Smooth muscle cell (in vitro differentiated cells): ENCODE results near the gene GJB6. TPM values are rescaled to one million over a fixed set of nuclear protein-coding genes. Genes with fewer than 3 reads are reported as not detected.

Experiments
- DNase-seq: peaks from one replicate; lab custom pipeline; 2025; ENCODE audit not compliant: unreplicated experiment; lab: John Stamatoyannopoulos, UW
- H2AFZ ChIP-seq: fragments of 200-600 bp; sonication (generic); 2 replicates; pipeline ENCODE4 v1.6.0; 2016; ENCODE audit warnings: antibody characterized with exemption, low read depth, mild to moderate bottlenecking
- H3F3A ChIP-seq: fragments of 200-600 bp; sonication (generic); 2 replicates; pipeline ENCODE4 v1.6.0; 2017; ENCODE audit warnings: antibody characterized with exemption, low read depth
- H3K27ac ChIP-seq: fragments of 200-600 bp; sonication (generic); 2 replicates; pipeline ENCODE4 v1.5.1; 2016; ENCODE audit warnings: low read depth, mild to moderate bottlenecking
- H3K27me3 ChIP-seq: fragments of 200-600 bp; sonication (generic); 2 replicates; pipeline ENCODE4 v1.6.1; 2016; ENCODE audit warnings: low read depth, mild to moderate bottlenecking
- H3K36me3 ChIP-seq: fragments of 200-600 bp; sonication (generic); 2 replicates; pipeline ENCODE4 v1.5.1; 2016; ENCODE audit warnings: low read depth
- H3K4me1 ChIP-seq: fragments of 200-600 bp; sonication (generic); 2 replicates; pipeline ENCODE4 v1.5.1; 2016; ENCODE audit warnings: low read depth
- H3K4me2 ChIP-seq: fragments of 200-600 bp; sonication (generic); 2 replicates; pipeline ENCODE4 v1.6.0; 2016; ENCODE audit warnings: mild to moderate bottlenecking
- H3K4me3 ChIP-seq: fragments of 200-600 bp; sonication (generic); 2 replicates; pipeline ENCODE4 v1.5.1; 2016; ENCODE audit warnings: mild to moderate bottlenecking
- H3K79me2 ChIP-seq: fragments of 200-600 bp; sonication (generic); 2 replicates; pipeline ENCODE4 v1.6.0; 2016; ENCODE audit warnings: low read depth, mild to moderate bottlenecking
- H3K9ac ChIP-seq: fragments of 200-600 bp; sonication (generic); 2 replicates; pipeline ENCODE4 v1.6.0; 2016; ENCODE audit warnings: low read depth
- H3K9me3 ChIP-seq: fragments of 200-600 bp; sonication (generic); replicated peaks from 2 replicates; pipeline ENCODE4 v1.5.1; 2016; ENCODE audit warnings: low read depth
- H4K20me1 ChIP-seq: fragments of 200-600 bp; sonication (generic); 2 replicates; pipeline ENCODE4 v1.6.0; 2016; ENCODE audit warnings: low read depth
- CTCF ChIP-seq: fragments of 200-600 bp; sonication (generic); IDR thresholded peaks from 2 replicates; pipeline ENCODE4 v1.5.1; 2017; ENCODE audit warnings: borderline replicate concordance, mild to moderate bottlenecking, antibody characterized with exemption; ENCODE audit not compliant: insufficient read depth, poor library complexity, severe bottlenecking
- WGBS: methylation state at CpG from one replicate; pipeline ENCODE4 v1.1.7; 2016; ENCODE audit warnings: low lambda C conversion rate; 5-methylcytosine and 5-hydroxymethylcytosine counted together
- polyA plus RNA-seq: library from polyadenylated mRNA; unstranded; fragments of >200 nt; fragmentation: Nextera tagmentation; extraction: Ambion mirVana; gene quantifications from 2 replicates; pipeline ENCODE4 v1.2.1, GENCODE V29; 2016
- total RNA-seq: library from RNA; depleted of rRNA; stranded (reverse); fragments of >200 nt; gene quantifications from 2 replicates; pipeline ENCODE4 v1.2.3, GENCODE V29; 2014

GJB6 gene
- total and polyA plus RNA-seq, 2 experiments from 2014 or later: 8.4 to 55.6 TPM

GRCh38 chr13:20178156-20178555, 54.0 kb downstream of the GJB6 start:
- H3K36me3 ChIP-seq: no peaks in the 10 kb centered on the region
- H3K4me3 ChIP-seq: no peak overlapping the region
- H3K9ac ChIP-seq: no peak overlapping the region
- peaks cover 7% of the 10 kb centered on the region for H3F3A ChIP-seq
- H4K20me1 ChIP-seq: no peaks in the 10 kb centered on the region
- peaks cover 4% of the 10 kb centered on the region for H3K4me1 ChIP-seq
- no peaks in the 10 kb centered on the region for H3K9me3 ChIP-seq
- no peak overlapping the region for H2AFZ ChIP-seq
- H3K4me2 ChIP-seq: no peak overlapping the region
- DNase-seq: no peak
- TF ChIP-seq CTCF: no peak
- H3K27ac ChIP-seq: no peak overlapping the region
- H3K79me2 ChIP-seq: no peaks in the 10 kb centered on the region
- H3K27me3 ChIP-seq: no peaks in the 10 kb centered on the region
- 60% methylated on average over 5 of the region's 5 CpGs for WGBS

GRCh38 chr13:20177049-20177831, 54.9 kb downstream of the GJB6 start:
- Histone ChIP-seq H3K9me3 (no peaks in the 10 kb centered on the region), H2AFZ (no peak overlapping the region), H4K20me1 (no peaks in the 10 kb centered on the region), H3K4me2 (no peak overlapping the region), H3K27me3 (no peaks in the 10 kb centered on the region), H3K4me1 (peaks cover 4% of the 10 kb centered on the region), H3K4me3 (no peak overlapping the region), H3K36me3 (no peaks in the 10 kb centered on the region), H3F3A (peaks cover 7% of the 10 kb centered on the region), H3K9ac (no peak overlapping the region), H3K27ac (no peak overlapping the region), H3K79me2 (no peaks in the 10 kb centered on the region)
- WGBS: 98% methylated on average over 57 of the region's 67 CpGs
- DNase-seq: no peak
- no peak for TF ChIP-seq CTCF

GRCh38 chr13:20175907-20176652, 56.0 kb downstream of the GJB6 start:
- Histone ChIP-seq H3K27ac (no peak overlapping the region), H3K27me3 (no peaks in the 10 kb centered on the region), H3K36me3 (no peaks in the 10 kb centered on the region), H3K9ac (no peak overlapping the region), H3K79me2 (no peaks in the 10 kb centered on the region), H3F3A (peaks cover 7% of the 10 kb centered on the region), H2AFZ (no peak overlapping the region), H4K20me1 (no peaks in the 10 kb centered on the region), H3K4me2 (no peak overlapping the region), H3K9me3 (no peaks in the 10 kb centered on the region), H3K4me1 (peaks cover 6% of the 10 kb centered on the region), H3K4me3 (no peak overlapping the region)
- WGBS: 77% methylated on average over 14 of the region's 14 CpGs
- no peak for TF ChIP-seq CTCF
- DNase-seq: no peak
